Activated T-cell treated with anti-CD3 and anti-CD28 coated beads, Interleukin-2, amount 50 U/mL, for 1 hour (primary cell): ENCODE data around the gene CYP11A1.
A peak's percentile ranks its signal among the peaks of the same experiment; 100 is the strongest.

Source experiments
- DNase-seq: peaks from one replicate; pipeline ENCODE4 v3.0.0-alpha.2; 2020

CYP11A1 gene

DNA sequence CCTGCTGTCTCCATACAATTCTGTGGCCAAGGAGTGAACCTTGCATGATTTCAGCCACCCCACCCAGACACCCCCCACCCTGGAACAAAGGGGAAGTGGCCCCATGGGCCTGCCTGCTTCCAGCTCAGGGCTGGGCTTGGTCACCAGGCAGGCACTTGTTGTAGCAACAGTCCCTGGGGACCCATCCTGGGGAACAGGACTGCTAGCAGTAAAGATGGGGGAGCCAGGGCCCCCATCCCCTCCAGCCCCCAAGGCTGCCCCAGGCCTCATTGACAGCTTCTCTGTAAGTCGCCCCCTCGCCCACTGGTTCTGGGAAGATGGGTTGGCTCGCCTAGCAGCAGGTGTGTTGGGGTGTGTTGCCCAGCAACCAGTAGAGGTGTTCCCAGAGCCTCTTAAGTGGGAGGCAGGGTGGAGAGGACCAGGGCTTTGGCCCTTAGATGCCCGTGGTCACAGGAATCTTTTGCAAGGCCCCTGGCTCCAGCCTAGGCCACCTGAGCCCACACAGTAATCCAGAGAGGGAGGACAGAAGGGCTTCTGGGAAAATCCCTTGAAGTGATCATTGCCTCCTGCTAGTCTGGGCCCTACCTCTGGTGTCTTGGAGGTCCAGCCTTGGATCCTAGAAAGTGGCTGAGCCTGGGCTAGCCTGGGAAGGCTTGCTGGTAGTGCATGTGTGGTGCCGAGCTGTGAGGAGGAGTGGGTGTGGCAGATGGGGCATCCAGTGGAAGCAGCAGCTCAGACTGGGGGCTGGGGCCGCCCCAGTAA, 48.9 kb downstream of the CYP11A1 start:
- DNase-seq = no peak

- DNase-seq = no peak
These were observed 49.5 kb downstream of the CYP11A1 start for GRCh38 chr15:74317820-74318375.

DNA sequence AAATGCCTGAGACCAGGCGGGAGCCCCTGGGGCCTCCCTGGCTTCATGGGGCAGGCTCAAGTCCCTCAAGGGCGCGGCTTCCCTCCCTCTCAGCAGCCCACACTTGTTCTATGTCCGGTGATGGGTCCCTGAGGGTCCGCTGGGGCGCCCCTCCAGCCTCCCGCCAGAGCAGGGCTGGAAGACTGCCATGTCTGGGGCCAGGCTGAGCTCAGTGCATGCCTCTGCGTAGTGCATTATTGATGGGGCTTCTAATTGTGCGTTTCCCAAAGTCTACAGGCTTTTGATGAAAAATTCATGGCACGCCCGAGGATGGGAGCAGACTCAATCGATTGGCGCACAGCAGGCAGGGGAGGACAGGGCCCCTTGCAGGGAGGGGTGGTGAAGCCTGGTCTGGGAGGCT, 51.3 kb downstream of the CYP11A1 start:
- DNase-seq = no peak

DNA sequence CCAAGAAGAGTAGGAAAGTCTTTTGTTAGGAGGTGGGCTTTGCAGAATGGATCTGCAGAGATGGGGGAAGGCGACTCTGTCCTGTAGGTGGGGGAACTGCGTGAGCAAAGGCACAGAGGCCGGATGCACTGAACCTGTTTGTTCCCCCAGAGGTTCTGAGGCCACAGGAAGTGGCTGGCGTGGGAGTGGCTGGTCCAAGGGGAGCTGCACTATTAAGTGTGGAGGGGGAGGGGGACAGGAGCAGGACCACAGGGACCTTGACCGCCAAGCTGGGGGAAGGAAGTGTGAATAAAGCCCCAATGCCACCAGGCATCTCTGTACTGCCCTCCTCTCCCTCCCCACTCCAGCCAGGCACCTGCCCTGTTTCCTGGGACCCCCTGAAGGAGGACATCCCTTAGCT, 51.8 kb downstream of the CYP11A1 start:
- DNase-seq = no peak

DNA sequence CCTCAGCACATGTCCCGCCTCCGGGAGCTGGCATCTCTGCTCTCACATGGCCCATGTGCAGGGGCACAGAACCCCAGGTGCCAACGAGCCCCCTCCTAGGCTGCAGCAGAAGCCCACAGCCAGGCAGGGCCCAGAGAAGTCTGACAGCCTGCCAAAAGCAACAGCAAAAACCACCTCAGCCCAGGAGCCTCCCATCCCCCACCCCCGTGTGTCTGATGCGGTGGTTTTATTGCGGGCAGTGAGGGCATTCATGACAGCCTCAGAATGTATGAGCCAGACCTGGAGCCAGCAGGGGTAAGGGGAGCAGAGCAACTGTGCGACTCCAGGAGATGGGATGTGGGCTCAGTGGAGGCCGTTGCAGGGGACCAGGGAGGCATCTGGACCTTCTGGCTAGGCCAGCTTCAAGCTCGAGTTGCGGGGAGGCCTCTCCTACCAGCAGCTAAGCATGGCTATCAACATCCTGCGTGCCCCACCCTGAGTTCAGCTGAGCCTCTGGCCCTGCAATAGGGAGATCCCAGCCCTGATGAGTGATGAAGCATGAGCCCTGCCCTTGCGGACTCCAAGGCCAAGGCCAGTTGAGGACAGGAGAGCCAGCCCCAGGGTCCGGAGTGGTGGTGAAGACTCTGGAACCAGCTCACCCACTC, 52.5 kb downstream of the CYP11A1 start:
- DNase-seq = peak; percentile 40

DNA sequence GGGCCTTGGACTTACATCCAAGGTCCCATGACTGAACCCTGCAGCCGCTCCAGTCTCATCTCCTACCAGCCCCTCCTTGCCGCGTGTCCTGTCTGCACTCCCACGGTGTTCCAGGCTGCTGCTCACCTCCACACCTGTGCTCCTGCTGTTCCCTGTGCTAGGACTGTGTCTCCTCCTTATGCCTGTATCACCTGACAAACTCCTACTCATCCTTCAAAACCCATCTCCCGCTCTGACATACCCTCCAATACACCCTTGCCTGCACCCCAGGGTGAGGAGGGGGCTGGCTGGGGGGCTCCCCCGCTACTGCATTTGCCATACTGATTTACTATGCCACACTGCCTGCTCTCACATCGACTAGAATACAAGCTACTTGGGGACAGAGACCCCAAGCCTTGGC, 53.6 kb downstream of the CYP11A1 start:
- no peak for DNase-seq

GRCh38 chr15:74312445-74313007, 54.9 kb downstream of the CYP11A1 start:
- DNase-seq = no peak

- DNase-seq = no peak
These were observed 55.6 kb downstream of the CYP11A1 start for GRCh38 chr15:74311734-74312444.

- no peak for DNase-seq
These were observed 59.3 kb downstream of the CYP11A1 start for GRCh38 chr15:74307827-74308811.

GRCh38 chr15:74306781-74307217, 60.6 kb downstream of the CYP11A1 start:
- DNase-seq = no peak

- DNase-seq = no peak
These were observed 61.8 kb downstream of the CYP11A1 start for GRCh38 chr15:74305687-74306086.

GRCh38 chr15:74304431-74304830, 63.0 kb downstream of the CYP11A1 start:
- DNase-seq = no peak

DNA sequence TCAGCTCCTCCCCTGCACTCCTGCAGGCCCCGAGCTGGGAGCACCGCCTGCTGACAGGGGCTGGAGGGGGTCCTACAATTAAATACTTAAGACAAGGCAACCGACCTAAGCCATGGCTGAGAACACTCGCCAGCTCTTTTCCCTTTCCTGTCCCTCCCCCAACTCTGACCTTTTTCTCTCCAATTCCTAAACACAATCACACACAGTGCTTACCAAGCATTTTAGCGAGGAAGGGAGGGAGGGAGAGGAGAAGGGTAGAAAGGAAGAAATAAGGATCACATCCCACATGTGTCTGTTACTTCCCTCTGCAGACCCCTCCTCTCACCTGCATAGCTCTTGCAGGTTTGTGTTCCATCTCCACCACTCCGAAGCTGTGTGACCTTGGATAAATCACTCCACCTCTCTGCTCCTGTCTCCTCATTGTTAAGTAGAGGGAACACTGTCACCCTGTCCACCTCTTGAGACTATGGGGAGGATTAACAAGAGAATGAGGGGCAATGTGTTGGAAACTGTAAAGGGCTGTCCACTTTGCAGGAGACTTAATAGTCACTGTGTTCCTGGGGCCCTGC, 63.6 kb downstream of the CYP11A1 start:
- no peak for DNase-seq

DNA sequence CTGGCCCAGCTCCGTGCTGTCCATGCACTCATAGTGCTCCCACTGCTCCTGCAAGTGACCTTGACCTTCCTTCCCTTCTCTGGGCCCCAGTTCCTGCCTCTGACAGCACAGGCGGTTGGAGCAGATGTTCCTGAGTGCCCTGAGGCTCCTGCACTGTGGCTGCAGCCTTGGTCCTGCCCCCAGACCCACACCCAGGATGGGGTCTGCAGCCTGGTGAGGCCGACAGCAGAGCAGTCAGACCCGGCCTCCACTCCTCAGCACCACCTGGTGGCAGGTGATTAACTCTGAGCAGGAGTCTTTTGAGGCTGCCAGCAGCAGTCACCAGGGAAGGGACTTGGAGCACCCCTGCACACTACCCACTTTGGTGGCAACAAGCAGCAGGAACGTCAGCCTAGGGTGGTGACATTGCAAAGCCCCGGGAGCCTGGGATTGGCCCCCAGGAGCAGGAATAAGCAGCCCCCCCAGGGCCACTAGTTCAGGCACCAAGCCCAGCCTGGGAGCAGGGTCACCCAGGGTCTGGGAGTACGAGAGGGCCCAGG, 64.6 kb downstream of the CYP11A1 start:
- peak; percentile 42 for DNase-seq

DNA sequence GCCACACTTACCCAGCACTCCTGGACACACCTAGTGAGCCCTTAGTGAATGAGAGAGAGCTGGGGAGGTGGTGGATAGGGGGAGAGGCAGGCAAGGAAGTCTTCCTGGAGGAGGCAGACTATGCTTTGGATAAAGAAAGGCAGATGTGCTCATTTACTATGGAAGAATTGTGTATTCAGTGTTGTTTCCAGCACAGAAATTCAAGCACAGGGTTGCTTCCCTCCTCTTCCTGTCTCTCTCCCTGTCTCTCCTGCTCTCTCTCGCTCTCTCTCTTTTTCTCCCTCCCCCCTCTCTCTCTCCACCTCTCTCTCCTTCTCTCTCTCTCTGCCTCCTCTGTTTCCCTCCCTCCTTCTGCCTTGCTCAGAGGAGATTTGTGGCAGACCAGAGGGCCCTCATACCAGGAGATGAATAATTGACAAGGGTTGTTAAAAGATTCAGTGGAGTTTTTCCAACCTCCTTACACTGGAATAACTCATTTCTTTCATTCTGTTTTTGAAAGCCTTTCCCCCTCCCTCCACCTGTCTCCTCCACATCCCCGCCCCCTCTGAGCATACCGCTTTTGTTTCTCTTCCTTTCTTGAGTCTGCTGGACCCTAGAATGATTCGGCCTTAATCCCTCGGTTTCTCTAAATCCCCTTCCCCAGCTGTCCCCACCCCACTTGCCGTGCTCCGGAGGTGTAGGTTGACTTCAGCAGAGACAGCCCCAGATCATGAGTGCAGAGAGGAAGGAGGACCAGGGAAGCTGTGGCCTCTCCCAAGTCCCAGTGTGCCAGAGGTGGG, 65.7 kb downstream of the CYP11A1 start:
- DNase-seq = no peak

DNA sequence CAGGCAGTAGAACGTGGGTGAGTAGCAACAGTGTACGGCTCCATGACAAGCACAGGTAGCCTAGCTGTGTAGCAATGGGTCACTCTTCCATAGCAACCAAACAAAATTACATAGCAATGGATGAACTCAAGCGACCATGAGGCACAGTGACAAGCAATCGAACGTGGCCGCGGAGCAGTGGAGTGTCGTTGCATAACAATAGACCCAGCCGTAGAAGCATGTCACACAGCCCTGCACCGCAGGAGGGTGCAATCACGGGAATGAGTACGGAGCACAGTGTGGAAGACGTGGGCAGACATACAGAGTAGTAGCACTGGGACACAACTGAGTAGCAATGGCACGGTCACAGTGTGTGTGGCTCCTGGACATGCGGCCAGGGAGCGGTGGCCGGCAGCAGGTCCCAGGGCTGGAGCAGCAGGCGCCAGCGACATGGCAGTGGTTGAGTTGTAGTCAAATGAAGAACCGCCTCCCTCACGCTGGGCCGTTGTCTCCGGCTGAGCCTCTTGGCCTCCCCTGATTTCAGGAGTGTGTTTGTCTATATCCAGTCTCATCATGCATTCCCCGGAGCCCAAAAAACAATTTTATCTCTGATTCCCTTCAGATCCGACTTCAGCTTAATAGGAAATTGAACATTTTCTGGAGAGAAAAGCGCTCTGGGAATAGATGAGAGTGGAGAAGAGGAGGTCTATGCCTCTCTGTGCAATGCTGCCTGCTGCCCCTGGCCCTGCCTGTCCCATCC, 67.2 kb downstream of the CYP11A1 start:
- DNase-seq = no peak

- DNase-seq = no peak
These were observed 69.6 kb downstream of the CYP11A1 start for GRCh38 chr15:74297887-74298286.

DNA sequence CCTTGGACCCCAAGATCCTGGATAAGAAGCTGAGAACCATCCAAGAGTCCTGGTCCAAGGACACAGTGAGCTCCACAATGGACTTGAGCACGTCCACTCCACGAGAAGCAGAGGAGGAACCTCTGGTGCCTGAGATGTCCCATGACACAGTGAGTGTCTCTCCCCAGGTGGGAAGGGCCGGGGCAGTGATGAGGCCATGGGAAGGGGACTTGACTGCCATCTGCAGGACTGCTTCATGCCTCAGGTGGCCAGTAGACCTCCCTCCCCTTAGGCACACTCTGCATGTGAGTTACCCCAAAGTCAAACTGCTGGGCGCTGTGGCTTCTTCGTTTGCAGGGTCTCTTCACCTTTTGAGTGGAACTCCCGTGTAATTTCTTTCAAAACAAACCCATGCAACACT, 71.6 kb downstream of the CYP11A1 start:
- DNase-seq = no peak

- no peak for DNase-seq
These were observed 73.4 kb downstream of the CYP11A1 start for GRCh38 chr15:74294010-74294409.
